Stomach (tissue), 9 donors: ENCODE measurements around the gene CASTOR1. TPM values are rescaled to one million over a fixed set of nuclear protein-coding genes. Genes with fewer than 3 reads are reported as not detected.

Experiments used
- DNase-seq, 2 donors: peaks; one replicate each; pipeline versions ENCODE4 v3.0.0 to v3.0.0-alpha.2; 2013 to 2019
- H3K27ac ChIP-seq, 5 donors: fragments of 200-600 bp in 4 of 5; sonication (generic) in 4 of 5; one replicate each; pipeline ENCODE4 v1.5.1; 2013 to 2019; ENCODE audit warnings: mild to moderate bottlenecking in 1 of 5, moderate library complexity in 1 of 5
- H3K27me3 ChIP-seq, 3 donors: fragments of 200-600 bp; sonication (generic); one replicate each; pipeline ENCODE4 v1.5.1; 2017 to 2019; ENCODE audit warnings: mixed run types in 1 of 3
- H3K36me3 ChIP-seq, 4 donors: fragments of 200-600 bp; sonication (generic); 1 replicate in 3 of 4; 2 replicates in 1 of 4; pipeline ENCODE4 v1.5.1; 2016 to 2019
- H3K4me1 ChIP-seq, 4 donors: fragments of 200-600 bp; sonication (generic); one replicate each; pipeline ENCODE4 v1.5.1; 2016 to 2019
- H3K4me3 ChIP-seq, 4 donors: fragments of 200-600 bp; sonication (generic) in 3 of 4; one replicate each; pipeline ENCODE4 v1.5.1; 2016 to 2019; ENCODE audit warnings: mild to moderate bottlenecking in 1 of 4
- H3K9me3 ChIP-seq, 4 donors: fragments of 200-600 bp; sonication (generic); one replicate each; pipeline ENCODE4 v1.5.1; 2016 to 2019
- CTCF ChIP-seq, 7 experiments: fragments of 450-650 bp in 4 of 7; fragments of 200-600 bp in 3 of 7; sonication (generic) in 3 of 7; IDR thresholded peaks; one replicate each; pipeline ENCODE4 v1.5.1; 2016 to 2019; ENCODE audit warnings: antibody characterized with exemption in 7 of 7, control low read depth in 2 of 7, mild to moderate bottlenecking in 1 of 7
- EP300 ChIP-seq: sonication (generic); formaldehyde crosslinking; IDR thresholded peaks from one replicate; pipeline ENCODE4 v1.6.1; 2017; ENCODE audit warnings: antibody characterized with exemption
- POLR2A ChIP-seq, 4 donors: fragments of 450-650 bp; IDR thresholded peaks; one replicate each; pipeline ENCODE4 v1.6.1; 2016; ENCODE audit warnings: antibody characterized with exemption in 4 of 4, control low read depth in 2 of 4, mild to moderate bottlenecking in 1 of 4, moderate library complexity in 1 of 4
- POLR2AphosphoS5 ChIP-seq, 3 donors: sonication (generic); formaldehyde crosslinking; IDR thresholded peaks; one replicate each; pipeline ENCODE4 v1.6.1; 2016; ENCODE audit warnings: antibody characterized with exemption in 3 of 3
- WGBS, 5 donors: extraction: QIAGEN DNeasy Blood & Tissue Kit in 3 of 5; methylation state at CpG; one replicate each; pipeline versions ENCODE4 v1.1.5 to v1.1.7; 2013 to 2018; 5-methylcytosine and 5-hydroxymethylcytosine counted together
- intact Hi-C: fragments of 100-400 bp; cut with DNase I; formaldehyde crosslinking; loops from one replicate; pipeline ENCODE4 v1.15.1; 2023; ENCODE audit warnings: low total_unique reads
- polyA plus RNA-seq, 3 donors: library from polyadenylated mRNA; stranded (reverse); fragments of 200-250 nt; gene quantifications; one replicate each; pipeline ENCODE4 v1.2.3, GENCODE V29; 2013
- total RNA-seq, 5 donors: library from RNA; depleted of rRNA; stranded (reverse); fragments of >200 nt; gene quantifications; one replicate each; pipeline versions ENCODE4 v1.1.0 to v1.2.3, GENCODE V29; 2014 to 2016
- donor health status: healthy with polysubstance abuse.
- donor health status: Bipolar disorder and iron deficiency.
- donor health status: healthy.

CASTOR1 gene
- total and polyA plus RNA-seq, 8 donors = 1.2 to 57.8 (median 5.3) TPM

GRCh38 chr22:30285176-30285845, 4.0 kb downstream of the CASTOR1 start:
- H3K36me3 ChIP-seq = peaks cover 8 to 40% (median 30%) of the 10 kb centered on the region in 4 donors
- no peaks in the 10 kb centered on the region for H3K27me3 ChIP-seq
- H3K27ac ChIP-seq = no peak overlapping the region
- H3K9me3 ChIP-seq = no peaks in the 10 kb centered on the region
- DNase-seq = no peak
- WGBS, 5 donors = 87 to 93% (median 89%) methylated on average over 26 to 27 of the region's 27 CpGs
- intact Hi-C loops = loop anchor here (5.0 kb wide), 1 partner anchor 102 kb away; the partner anchor contains the start of gene RNF215
- no peak for TF ChIP-seq EP300
- TF ChIP-seq POLR2A (IDR thresholded peaks at IDR 0.05) = no peak
- TF ChIP-seq POLR2AphosphoS5 (IDR thresholded peaks at IDR 0.05) = no peak
- no peak for TF ChIP-seq CTCF (IDR thresholded peaks at IDR 0.05)
- peaks cover 16 to 42% (median 30%) of the 10 kb centered on the region in 4 donors for H3K4me1 ChIP-seq
- H3K4me3 ChIP-seq = no peak overlapping the region

- Histone ChIP-seq H3K4me3 (no peak overlapping the region), H3K9me3 (no peaks in the 10 kb centered on the region), H3K4me1 (peaks cover 10 to 40% (median 24%) of the 10 kb centered on the region in 4 donors), H3K27me3 (no peaks in the 10 kb centered on the region), H3K27ac (no peak overlapping the region), H3K36me3 (peaks cover 8 to 40% (median 30%) of the 10 kb centered on the region in 4 donors)
- TF ChIP-seq CTCF (IDR thresholded peaks at IDR 0.05) (no peak), EP300 (no peak), POLR2A (IDR thresholded peaks at IDR 0.05) (no peak), POLR2AphosphoS5 (IDR thresholded peaks at IDR 0.05) (no peak)
- intact Hi-C loops = loop anchor here (5.0 kb wide), 1 partner anchor 103 kb away; the partner anchor contains the start of gene RNF215
- 78 to 94% (median 88%) methylated on average over 4 of the region's 4 CpGs for WGBS, 5 donors
- DNase-seq = no peak
These were observed 4.6 kb downstream of the CASTOR1 start for GRCh38 chr22:30284666-30285065.

GRCh38 chr22:30284172-30284571, 5.1 kb downstream of the CASTOR1 start:
- WGBS, 5 donors = 68 to 86% (median 84%) methylated on average over 7 to 9 of the region's 9 CpGs
- H3K4me1 ChIP-seq = peaks cover 10 to 45% (median 26%) of the 10 kb centered on the region in 4 donors
- no peak overlapping the region for H3K4me3 ChIP-seq
- H3K27ac ChIP-seq = no peak overlapping the region
- intact Hi-C loops = no loop called here
- H3K36me3 ChIP-seq = peaks cover 8 to 40% (median 30%) of the 10 kb centered on the region in 4 donors
- no peaks in the 10 kb centered on the region for H3K27me3 ChIP-seq
- TF ChIP-seq CTCF (IDR thresholded peaks at IDR 0.05) (no peak), EP300 (no peak), POLR2AphosphoS5 (IDR thresholded peaks at IDR 0.05) (no peak), POLR2A (IDR thresholded peaks at IDR 0.05) (no peak)
- DNase-seq = no peak
- H3K9me3 ChIP-seq = no peaks in the 10 kb centered on the region

DNA sequence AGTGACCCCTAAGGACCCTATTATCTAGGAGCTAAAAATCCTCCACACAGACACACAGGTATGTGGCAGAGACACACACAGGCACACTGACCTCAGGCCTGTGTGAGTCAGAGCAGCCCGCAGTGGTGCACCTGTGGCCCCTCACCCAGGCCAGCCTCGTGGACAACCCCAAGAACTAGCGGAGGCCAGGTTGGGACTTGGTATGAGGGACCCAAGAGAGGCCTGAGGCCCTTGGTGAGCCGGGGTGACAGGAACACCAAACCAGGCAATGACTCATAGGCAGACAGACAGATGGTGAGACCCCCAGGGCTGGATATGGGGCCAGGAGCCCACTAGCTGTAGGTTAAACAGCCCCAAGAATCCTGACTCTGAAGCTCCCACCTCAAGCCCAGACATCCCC, 6.0 kb downstream of the CASTOR1 start:
- H3K4me3 ChIP-seq = no peak overlapping the region
- intact Hi-C loops = no loop called here
- H3K9me3 ChIP-seq = no peaks in the 10 kb centered on the region
- H3K36me3 ChIP-seq = peaks cover 8 to 40% (median 30%) of the 10 kb centered on the region in 4 donors
- no peaks in the 10 kb centered on the region for H3K27me3 ChIP-seq
- 77 to 100% (median 88%) methylated on average over 1 to 4 of the region's 4 CpGs for WGBS, 5 donors
- TF ChIP-seq POLR2A (IDR thresholded peaks at IDR 0.05) (no peak), POLR2AphosphoS5 (IDR thresholded peaks at IDR 0.05) (no peak), EP300 (no peak), CTCF (IDR thresholded peaks at IDR 0.05) (no peak)
- H3K4me1 ChIP-seq = peaks cover 5 to 45% (median 19%) of the 10 kb centered on the region in 4 donors
- H3K27ac ChIP-seq = no peak overlapping the region
- DNase-seq = no peak
